ENCODE measurements around the gene ARHGAP22. TPM values are rescaled to one million over a fixed set of nuclear protein-coding genes. Genes with fewer than 3 reads are reported as not detected.
A peak's percentile ranks its signal among the peaks of the same experiment; 100 is the strongest.

ARHGAP22 gene
- total and polyA plus RNA-seq, 8 donors: 2.2 to 10.4 (median 2.8) TPM

- ATAC-seq: no peak
- peaks cover 0 to 17% of the 10 kb centered on the region in 2 donors for H3K4me1 ChIP-seq
These were observed 28.7 kb upstream of the ARHGAP22 start for GRCh38 chr10:48633381-48634197.

DNA sequence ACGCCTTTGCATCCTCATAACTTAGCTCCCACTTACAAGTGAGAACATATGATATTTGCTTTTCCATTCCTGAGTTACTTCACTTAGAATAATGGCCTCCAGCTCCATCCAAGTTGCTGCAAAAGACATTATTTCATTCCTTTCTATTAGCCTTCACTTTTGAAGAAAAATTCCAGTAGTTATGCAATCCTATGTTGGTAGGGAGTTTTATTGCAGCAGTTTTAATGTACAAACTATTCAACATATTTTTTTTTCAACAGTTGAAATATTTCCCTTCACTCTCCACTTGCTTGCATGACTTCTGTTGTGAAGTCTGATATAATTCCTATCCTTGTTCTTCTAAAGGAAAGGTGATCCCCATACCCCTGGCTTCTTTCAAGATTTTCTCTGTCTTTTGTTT, 27.3 kb upstream of the ARHGAP22 start:
- peaks cover 0 to 16% of the 10 kb centered on the region in 2 donors for H3K4me1 ChIP-seq
- H3K27ac ChIP-seq: no peak overlapping the region
- DNase-seq (no peak), ATAC-seq (no peak)
- H3K27me3 ChIP-seq: peaks cover 0 to 14% of the 10 kb centered on the region in 2 donors
- intact Hi-C loops (cut with DNase I): no loop called here
- no peaks in the 10 kb centered on the region for H3K9me3 ChIP-seq
- no peak for TF ChIP-seq CTCF (IDR thresholded peaks at IDR 0.05)
- no peak overlapping the region for H3K4me3 ChIP-seq
- no peaks in the 10 kb centered on the region for H3K36me3 ChIP-seq

More at GRCh38 chr10:48633381-48634197, 28.7 kb upstream of the ARHGAP22 start:
- H3K27me3 ChIP-seq: peaks cover 0 to 14% of the 10 kb centered on the region in 2 donors
- DNase-seq: no peak
- no peak for TF ChIP-seq CTCF (IDR thresholded peaks at IDR 0.05)
- H3K9me3 ChIP-seq: no peaks in the 10 kb centered on the region
- intact Hi-C loops (cut with DNase I): no loop called here
- H3K27ac ChIP-seq: peak overlapping the region; percentile 19 to 57
- no peaks in the 10 kb centered on the region for H3K36me3 ChIP-seq
- H3K4me3 ChIP-seq: no peak overlapping the region

- no peaks in the 10 kb centered on the region for H3K27me3 ChIP-seq
- H3K9me3 ChIP-seq: no peaks in the 10 kb centered on the region
- H3K4me3 ChIP-seq: no peak overlapping the region
- no peak overlapping the region for H3K27ac ChIP-seq
- no peaks in the 10 kb centered on the region for H3K36me3 ChIP-seq
- ATAC-seq (no peak), DNase-seq (no peak)
- TF ChIP-seq CTCF (IDR thresholded peaks at IDR 0.05): no peak
- no peaks in the 10 kb centered on the region for H3K4me1 ChIP-seq
- intact Hi-C loops (cut with DNase I): no loop called here
These were observed 23.2 kb upstream of the ARHGAP22 start for GRCh38 chr10:48627984-48628609.

GRCh38 chr10:48626986-48627731, 22.3 kb upstream of the ARHGAP22 start:
- intact Hi-C loops (cut with DNase I): no loop called here
- DNase-seq (no peak), ATAC-seq (no peak)

More at GRCh38 chr10:48626986-48627731, 22.3 kb upstream of the ARHGAP22 start:
- TF ChIP-seq CTCF (IDR thresholded peaks at IDR 0.05): no peak
- Histone ChIP-seq H3K9me3 (no peaks in the 10 kb centered on the region), H3K36me3 (no peaks in the 10 kb centered on the region), H3K4me3 (no peak overlapping the region), H3K4me1 (no peaks in the 10 kb centered on the region), H3K27ac (no peak overlapping the region), H3K27me3 (no peaks in the 10 kb centered on the region)
